ENCODE results near the gene C11orf87. TPM values are rescaled to one million over a fixed set of nuclear protein-coding genes. Genes with fewer than 3 reads are reported as not detected.

C11orf87 gene
- total RNA-seq, 1 experiment from 2014 or later, result not detected

- ChIA-PET POLR2A (interaction anchor here (0.9 kb wide), 1 partner anchor 20 kb away, joined by 3 read pairs; no protein-coding TSS in a partner anchor), CTCF (interaction anchor here (1.6 kb wide), 1 partner anchor 16 kb away, joined by 4 read pairs; no protein-coding TSS in a partner anchor)
- intact Hi-C loops (cut with micrococcal nuclease), result no loop called here
- BruUV-seq (replicated peaks), result no TSS peak
- H3K4me1 Mint-ChIP-seq (ENCODE audit: insufficient read depth, unreplicated experiment), result peaks cover 6% of the 10 kb centered on the region
- H3K4me3 Mint-ChIP-seq (ENCODE audit: unreplicated experiment), result no peak overlapping the region
- DNase-seq (ENCODE audit: unreplicated experiment), result no peak
- no peaks in the 10 kb centered on the region for H3K36me3 Mint-ChIP-seq (ENCODE audit: insufficient read depth, unreplicated experiment)
- H3K27me3 Mint-ChIP-seq (ENCODE audit: insufficient read depth, unreplicated experiment), result no peaks in the 10 kb centered on the region
- H3K27ac Mint-ChIP-seq (ENCODE audit: low read depth, unreplicated experiment), result no peak overlapping the region
- no peaks in the 10 kb centered on the region for H3K9me3 Mint-ChIP-seq (ENCODE audit: unreplicated experiment)
- TF ChIP-seq CTCF (IDR thresholded peaks at IDR 0.05; ENCODE audit: unreplicated experiment), result no peak
Measured at GRCh38 chr11:109377039-109377742, 44.8 kb upstream of the C11orf87 start.

GRCh38 chr11:109378034-109378433 lies 44.0 kb upstream of the C11orf87 start:
- CTCF ChIA-PET, result interaction anchor here (0.6 kb wide), 1 partner anchor 215 kb away, joined by 3 read pairs; no protein-coding TSS in a partner anchor
- no peak for TF ChIP-seq CTCF (IDR thresholded peaks at IDR 0.05; ENCODE audit: unreplicated experiment)

GRCh38 chr11:109383306-109383705 lies 38.7 kb upstream of the C11orf87 start:
- CTCF ChIA-PET, result no interaction called here
- BruUV-seq (replicated peaks), result no TSS peak
- Mint-ChIP-seq H3K4me1 (ENCODE audit: insufficient read depth, unreplicated experiment) (no peaks in the 10 kb centered on the region), H3K9me3 (ENCODE audit: unreplicated experiment) (no peaks in the 10 kb centered on the region), H3K4me3 (ENCODE audit: unreplicated experiment) (no peak overlapping the region), H3K27ac (ENCODE audit: low read depth, unreplicated experiment) (no peak overlapping the region), H3K27me3 (ENCODE audit: insufficient read depth, unreplicated experiment) (no peaks in the 10 kb centered on the region), H3K36me3 (ENCODE audit: insufficient read depth, unreplicated experiment) (no peaks in the 10 kb centered on the region)
- no peak for TF ChIP-seq CTCF (IDR thresholded peaks at IDR 0.05; ENCODE audit: unreplicated experiment)
- intact Hi-C loops (cut with micrococcal nuclease), result no loop called here
- POLR2A ChIA-PET, result no interaction called here
- no peak for DNase-seq (ENCODE audit: unreplicated experiment)

More at GRCh38 chr11:109378034-109378433, 44.0 kb upstream of the C11orf87 start:
- Mint-ChIP-seq H3K36me3 (ENCODE audit: insufficient read depth, unreplicated experiment) (no peaks in the 10 kb centered on the region), H3K27me3 (ENCODE audit: insufficient read depth, unreplicated experiment) (no peaks in the 10 kb centered on the region), H3K4me3 (ENCODE audit: unreplicated experiment) (no peak overlapping the region), H3K27ac (ENCODE audit: low read depth, unreplicated experiment) (no peak overlapping the region), H3K9me3 (ENCODE audit: unreplicated experiment) (no peaks in the 10 kb centered on the region), H3K4me1 (ENCODE audit: insufficient read depth, unreplicated experiment) (peaks cover 6% of the 10 kb centered on the region)
- intact Hi-C loops (cut with micrococcal nuclease), result no loop called here
- DNase-seq (ENCODE audit: unreplicated experiment), result no peak
- no TSS peak for BruUV-seq (replicated peaks)
- POLR2A ChIA-PET, result interaction anchor here (0.9 kb wide), 1 partner anchor 21 kb away, joined by 3 read pairs; no protein-coding TSS in a partner anchor

GRCh38 chr11:109384873-109385272 lies 37.1 kb upstream of the C11orf87 start:
- DNase-seq (ENCODE audit: unreplicated experiment), result no peak
- Mint-ChIP-seq H3K27ac (ENCODE audit: low read depth, unreplicated experiment) (no peak overlapping the region), H3K27me3 (ENCODE audit: insufficient read depth, unreplicated experiment) (no peaks in the 10 kb centered on the region), H3K4me1 (ENCODE audit: insufficient read depth, unreplicated experiment) (no peaks in the 10 kb centered on the region), H3K4me3 (ENCODE audit: unreplicated experiment) (no peak overlapping the region), H3K36me3 (ENCODE audit: insufficient read depth, unreplicated experiment) (no peaks in the 10 kb centered on the region), H3K9me3 (ENCODE audit: unreplicated experiment) (no peaks in the 10 kb centered on the region)
- TF ChIP-seq CTCF (IDR thresholded peaks at IDR 0.05; ENCODE audit: unreplicated experiment), result no peak
- POLR2A ChIA-PET, result no interaction called here
- BruUV-seq (replicated peaks), result no TSS peak
- intact Hi-C loops (cut with micrococcal nuclease), result no loop called here
- CTCF ChIA-PET, result no interaction called here

Data from MCF 10A (cell line).